SU-DHL-6 (cell line): ENCODE results near the gene ABCA13.

ENCODE experiments used
- H2AFZ ChIP-seq: fragments of 200-600 bp; sonication (generic); 2 replicates; pipeline ENCODE4 v1.6.1; 2014; ENCODE audit warnings: low read depth, mild to moderate bottlenecking, moderate library complexity, mixed read lengths, antibody characterized with exemption, low read length; ENCODE audit not compliant: severe bottlenecking
- H3F3A ChIP-seq: fragments of 200-600 bp; shearing (Covaris generic); 2 replicates; pipeline ENCODE4 v1.6.0; 2016; ENCODE audit warnings: antibody characterized with exemption, mild to moderate bottlenecking; ENCODE audit not compliant: insufficient read depth
- H3K27ac ChIP-seq: fragments of 200-600 bp; sonication (generic); 2 replicates; pipeline ENCODE4 v1.5.1; 2016; ENCODE audit warnings: low read depth, mild to moderate bottlenecking, low read length, moderate library complexity, mixed read lengths
- H3K27me3 ChIP-seq: fragments of 200-600 bp; sonication (generic), shearing (Covaris generic); 2 replicates; pipeline ENCODE4 v1.6.0; 2014; ENCODE audit warnings: mild to moderate bottlenecking, low read length
- H3K36me3 ChIP-seq: fragments of 200-600 bp; sonication (generic); 2 replicates; pipeline ENCODE4 v1.6.1; 2014; ENCODE audit warnings: mild to moderate bottlenecking, low read length, mixed read lengths
- H3K4me2 ChIP-seq: fragments of 300-600, 200-600 bp; shearing (Covaris generic), sonication (generic); 2 replicates; pipeline ENCODE4 v1.6.0; 2014; ENCODE audit warnings: low read length, low read depth, mild to moderate bottlenecking; ENCODE audit not compliant: poor library complexity, severe bottlenecking
- H3K4me3 ChIP-seq: fragments of 200-600 bp; sonication (generic); 2 replicates; pipeline ENCODE4 v1.5.1; 2014; ENCODE audit warnings: antibody characterized with exemption, low read length, mild to moderate bottlenecking, mixed read lengths; ENCODE audit not compliant: insufficient read depth, poor library complexity, severe bottlenecking
- H3K79me2 ChIP-seq: fragments of 200-600 bp; sonication (generic); 2 replicates; pipeline ENCODE4 v1.6.1; 2014; ENCODE audit warnings: mild to moderate bottlenecking, low read length, moderate library complexity; ENCODE audit not compliant: insufficient read depth
- H3K9ac ChIP-seq: fragments of 200-600 bp; sonication (generic); 2 replicates; pipeline ENCODE4 v1.7.0; 2014; ENCODE audit warnings: mild to moderate bottlenecking, low read length
- H3K9me2 ChIP-seq: fragments of 200-600 bp; sonication (generic); replicated peaks from 2 replicates; pipeline ENCODE4 v1.6.1; 2014; ENCODE audit warnings: low read length; ENCODE audit not compliant: insufficient read depth
- H3K9me3 ChIP-seq: fragments of 200-600 bp; sonication (generic); 2 replicates; pipeline ENCODE4 v1.6.1; 2014; ENCODE audit warnings: low read length, mixed read lengths; ENCODE audit not compliant: insufficient read depth
- H4K20me1 ChIP-seq: fragments of 200-600 bp; sonication (generic); 2 replicates; pipeline ENCODE4 v1.6.1; 2014; ENCODE audit warnings: low read depth, mild to moderate bottlenecking, antibody characterized with exemption, low read length, moderate library complexity, mixed read lengths
- EZH2phosphoT487 ChIP-seq: fragments of 200-600 bp; sonication (generic), shearing (Covaris generic); conservative IDR thresholded peaks from 2 replicates; pipeline ENCODE4 v1.6.1; 2018; ENCODE audit warnings: mild to moderate bottlenecking, antibody characterized with exemption, low read length, moderate library complexity, mixed read lengths
- TF ChIP-seq, protein P1 (sequence below): fragments of 200-600 bp; sonication (generic); IDR thresholded peaks from one replicate; pipeline ENCODE4 v1.5.1; 2017; ENCODE audit warnings: antibody characterized with exemption, mild to moderate bottlenecking, low read length, moderate library complexity; ENCODE audit not compliant: insufficient read depth, poor library complexity, severe bottlenecking

ABCA13 gene

DNA sequence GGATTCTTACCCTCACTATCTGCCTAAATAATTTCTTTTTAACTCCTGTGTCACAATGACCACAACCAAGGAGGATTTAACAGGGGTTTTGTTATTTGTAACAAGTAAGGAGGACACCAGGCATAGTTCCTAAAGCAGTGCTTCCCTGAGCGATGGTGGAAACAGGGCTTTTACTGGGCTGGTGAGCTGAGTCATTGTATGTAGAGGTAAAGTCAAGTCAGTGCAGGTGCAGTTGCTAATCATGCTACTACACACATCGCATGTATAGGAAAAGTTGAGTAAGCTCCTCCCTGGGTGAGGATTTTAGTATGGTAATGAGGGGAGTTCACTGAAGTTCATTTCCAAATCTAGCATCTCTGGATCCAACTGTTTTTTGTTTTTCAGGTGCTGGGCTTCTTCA, 22.9 kb upstream of the ABCA13 start:
- H3K9ac ChIP-seq = no peak overlapping the region
- no peaks in the 10 kb centered on the region for H3K27me3 ChIP-seq
- H3K9me2 ChIP-seq = no peaks in the 10 kb centered on the region
- no peaks in the 10 kb centered on the region for H3K36me3 ChIP-seq
- H3K4me3 ChIP-seq = no peak overlapping the region
- H3F3A ChIP-seq = no peaks in the 10 kb centered on the region
- TF ChIP-seq, protein P1, sequence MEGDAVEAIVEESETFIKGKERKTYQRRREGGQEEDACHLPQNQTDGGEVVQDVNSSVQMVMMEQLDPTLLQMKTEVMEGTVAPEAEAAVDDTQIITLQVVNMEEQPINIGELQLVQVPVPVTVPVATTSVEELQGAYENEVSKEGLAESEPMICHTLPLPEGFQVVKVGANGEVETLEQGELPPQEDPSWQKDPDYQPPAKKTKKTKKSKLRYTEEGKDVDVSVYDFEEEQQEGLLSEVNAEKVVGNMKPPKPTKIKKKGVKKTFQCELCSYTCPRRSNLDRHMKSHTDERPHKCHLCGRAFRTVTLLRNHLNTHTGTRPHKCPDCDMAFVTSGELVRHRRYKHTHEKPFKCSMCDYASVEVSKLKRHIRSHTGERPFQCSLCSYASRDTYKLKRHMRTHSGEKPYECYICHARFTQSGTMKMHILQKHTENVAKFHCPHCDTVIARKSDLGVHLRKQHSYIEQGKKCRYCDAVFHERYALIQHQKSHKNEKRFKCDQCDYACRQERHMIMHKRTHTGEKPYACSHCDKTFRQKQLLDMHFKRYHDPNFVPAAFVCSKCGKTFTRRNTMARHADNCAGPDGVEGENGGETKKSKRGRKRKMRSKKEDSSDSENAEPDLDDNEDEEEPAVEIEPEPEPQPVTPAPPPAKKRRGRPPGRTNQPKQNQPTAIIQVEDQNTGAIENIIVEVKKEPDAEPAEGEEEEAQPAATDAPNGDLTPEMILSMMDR = no peak
- TF ChIP-seq EZH2phosphoT487 = no peak
- no peak overlapping the region for H3K27ac ChIP-seq
- H3K9me3 ChIP-seq = no peaks in the 10 kb centered on the region
- no peak overlapping the region for H2AFZ ChIP-seq
- no peaks in the 10 kb centered on the region for H4K20me1 ChIP-seq
- no peaks in the 10 kb centered on the region for H3K79me2 ChIP-seq
- no peak overlapping the region for H3K4me2 ChIP-seq

GRCh38 chr7:48149058-48149457, 22.2 kb upstream of the ABCA13 start:
- H3K27ac ChIP-seq = no peak overlapping the region
- no peak overlapping the region for H2AFZ ChIP-seq
- no peaks in the 10 kb centered on the region for H4K20me1 ChIP-seq
- no peaks in the 10 kb centered on the region for H3F3A ChIP-seq
- H3K4me3 ChIP-seq = no peak overlapping the region
- no peaks in the 10 kb centered on the region for H3K79me2 ChIP-seq
- no peaks in the 10 kb centered on the region for H3K9me3 ChIP-seq
- TF ChIP-seq, protein P1 = no peak
- TF ChIP-seq EZH2phosphoT487 = no peak
- H3K36me3 ChIP-seq = no peaks in the 10 kb centered on the region
- no peaks in the 10 kb centered on the region for H3K9me2 ChIP-seq
- H3K27me3 ChIP-seq = no peaks in the 10 kb centered on the region
- H3K9ac ChIP-seq = no peak overlapping the region
- no peak overlapping the region for H3K4me2 ChIP-seq

GRCh38 chr7:48150086-48150485, 21.2 kb upstream of the ABCA13 start:
- H3K4me2 ChIP-seq = no peak overlapping the region
- no peak overlapping the region for H2AFZ ChIP-seq
- no peak overlapping the region for H3K9ac ChIP-seq
- H3K4me3 ChIP-seq = no peak overlapping the region
- TF ChIP-seq EZH2phosphoT487 = no peak
- TF ChIP-seq, protein P1 = no peak
- no peaks in the 10 kb centered on the region for H3K9me2 ChIP-seq
- H3K36me3 ChIP-seq = no peaks in the 10 kb centered on the region
- H3K79me2 ChIP-seq = no peaks in the 10 kb centered on the region
- no peaks in the 10 kb centered on the region for H4K20me1 ChIP-seq
- H3K9me3 ChIP-seq = no peaks in the 10 kb centered on the region
- no peak overlapping the region for H3K27ac ChIP-seq
- no peaks in the 10 kb centered on the region for H3F3A ChIP-seq
- H3K27me3 ChIP-seq = no peaks in the 10 kb centered on the region
